H9 (cell line): ENCODE data around the gene RUSF1. TPM values are rescaled to one million over a fixed set of nuclear protein-coding genes. Genes with fewer than 3 reads are reported as not detected.
A peak's percentile ranks its signal among the peaks of the same experiment; 100 is the strongest.

ENCODE experiments used
- DNase-seq: peaks from one replicate; pipeline ENCODE4 v3.0.0-alpha.2; 2017
- H2AFZ ChIP-seq: one replicate; pipeline ENCODE4 v1.6.1; 2013; ENCODE audit warnings: mild to moderate bottlenecking, low read length, control low read depth, moderate library complexity
- H2AK5ac ChIP-seq: 2 replicates; pipeline ENCODE4 v1.6.1; 2013; ENCODE audit warnings: low read length, control low read depth, mixed read lengths; ENCODE audit not compliant: insufficient read length
- H2BK120ac ChIP-seq: one replicate; pipeline ENCODE4 v1.6.1; 2013; ENCODE audit warnings: low read depth, mild to moderate bottlenecking, low read length, control low read depth, inconsistent platforms; ENCODE audit not compliant: poor library complexity, severe bottlenecking
- H2BK12ac ChIP-seq: 2 replicates; pipeline ENCODE4 v1.6.1; 2013; ENCODE audit warnings: low read length, control low read depth, mixed read lengths, low read depth; ENCODE audit not compliant: insufficient read length
- H2BK15ac ChIP-seq: 2 replicates; pipeline ENCODE4 v1.6.1; 2013; ENCODE audit warnings: low read depth, low read length, control low read depth
- H2BK20ac ChIP-seq: one replicate; pipeline ENCODE4 v1.6.1; 2013; ENCODE audit warnings: low read depth, mild to moderate bottlenecking, low read length, control low read depth, inconsistent platforms; ENCODE audit not compliant: poor library complexity, severe bottlenecking
- H2BK5ac ChIP-seq: 2 replicates; pipeline ENCODE4 v1.6.1; 2013; ENCODE audit warnings: low read length, control low read depth, mixed read lengths; ENCODE audit not compliant: insufficient read length
- H3K14ac ChIP-seq: 2 replicates; pipeline ENCODE4 v1.6.1; 2013; ENCODE audit warnings: low read length, control low read depth; ENCODE audit not compliant: insufficient read depth
- H3K18ac ChIP-seq: 2 replicates; pipeline ENCODE4 v1.6.1; 2013; ENCODE audit warnings: low read depth, mild to moderate bottlenecking, mixed read lengths, low read length, control low read depth; ENCODE audit not compliant: insufficient read length
- H3K23ac ChIP-seq: 2 replicates; pipeline ENCODE4 v1.6.1; 2013; ENCODE audit warnings: low read length, control low read depth, mixed read lengths, low read depth; ENCODE audit not compliant: insufficient read length
- H3K23me2 ChIP-seq: 2 replicates; pipeline ENCODE4 v1.6.1; 2013; ENCODE audit warnings: low read depth, mild to moderate bottlenecking, mixed read lengths, low read length, control low read depth; ENCODE audit not compliant: insufficient read length, poor library complexity, severe bottlenecking
- H3K27ac ChIP-seq: 2 replicates; pipeline ENCODE4 v1.5.1; 2013; ENCODE audit warnings: low read length, control low read depth, mixed read lengths, low read depth; ENCODE audit not compliant: insufficient read length
- H3K27me3 ChIP-seq: 2 replicates; pipeline ENCODE4 v1.6.1; 2013; ENCODE audit warnings: low read length, control low read depth, inconsistent platforms; ENCODE audit not compliant: insufficient read depth
- H3K4ac ChIP-seq: 2 replicates; pipeline ENCODE4 v1.6.1; 2013; ENCODE audit warnings: low read depth, mild to moderate bottlenecking, control low read depth, inconsistent platforms, low read length, moderate library complexity
- H3K4me1 ChIP-seq: 2 replicates; pipeline ENCODE4 v1.6.1; 2013; ENCODE audit warnings: low read length, control low read depth, inconsistent platforms; ENCODE audit not compliant: insufficient read depth
- H3K4me2 ChIP-seq: 2 replicates; pipeline ENCODE4 v1.6.1; 2013; ENCODE audit warnings: low read length, control low read depth, mixed read lengths; ENCODE audit not compliant: insufficient read length, insufficient read depth
- H3K56ac ChIP-seq: 2 replicates; pipeline ENCODE4 v1.6.1; 2013; ENCODE audit warnings: low read depth, mild to moderate bottlenecking, mixed read lengths, low read length, control low read depth; ENCODE audit not compliant: insufficient read length
- H3K79me1 ChIP-seq: 2 replicates; pipeline ENCODE4 v1.6.1; 2013; ENCODE audit warnings: low read depth, mild to moderate bottlenecking, moderate library complexity, low read length, control low read depth, inconsistent platforms; ENCODE audit not compliant: insufficient read depth, poor library complexity, severe bottlenecking
- H3K79me2 ChIP-seq: 2 replicates; pipeline ENCODE4 v1.6.1; 2013; ENCODE audit warnings: low read length, control low read depth, inconsistent platforms; ENCODE audit not compliant: insufficient read depth
- H3K9ac ChIP-seq: 2 replicates; pipeline ENCODE4 v1.6.1; 2013; ENCODE audit warnings: low read length, control low read depth, mixed read lengths; ENCODE audit not compliant: insufficient read length; ENCODE audit errors: extremely low read depth
- H3K9me3 ChIP-seq: one replicate; pipeline ENCODE4 v1.6.1; 2013; ENCODE audit warnings: low read depth, low read length, inconsistent platforms; ENCODE audit not compliant: control insufficient read depth
- H3T11ph ChIP-seq: one replicate; pipeline ENCODE4 v1.6.1; 2013; ENCODE audit warnings: mild to moderate bottlenecking, low read length, control low read depth, inconsistent platforms
- H4K20me1 ChIP-seq: one replicate; pipeline ENCODE4 v1.6.1; 2013; ENCODE audit not compliant: control insufficient read depth, insufficient read length, insufficient read depth
- H4K5ac ChIP-seq: 2 replicates; pipeline ENCODE4 v1.6.1; 2013; ENCODE audit warnings: low read depth, mild to moderate bottlenecking, mixed read lengths, low read length, control low read depth; ENCODE audit not compliant: insufficient read length
- H4K8ac ChIP-seq: replicated peaks from 2 replicates; pipeline ENCODE4 v1.6.1; 2013; ENCODE audit warnings: low read length, control low read depth, mixed read lengths, low read depth; ENCODE audit not compliant: insufficient read length
- H4K91ac ChIP-seq: 2 replicates; pipeline ENCODE4 v1.6.1; 2013; ENCODE audit warnings: low read depth, mild to moderate bottlenecking, moderate library complexity, mixed read lengths, low read length, control low read depth; ENCODE audit not compliant: insufficient read length
- H3K27ac Mint-ChIP-seq, 3 experiments: 2 replicates in 2 of 3; 3 replicates in 1 of 3; pipeline ENCODE4 v1.8.0; 2020 to 2021; ENCODE audit warnings: mixed read lengths in 3 of 3, mild to moderate bottlenecking in 1 of 3, moderate library complexity in 1 of 3
- H3K27me3 Mint-ChIP-seq: 2 replicates; pipeline ENCODE4 v1.8.0; 2021; ENCODE audit warnings: low read depth, mild to moderate bottlenecking, moderate library complexity, mixed read lengths
- H3K36me3 Mint-ChIP-seq, 3 experiments: 2 replicates in 2 of 3; 3 replicates in 1 of 3; pipeline ENCODE4 v1.8.0; 2020 to 2021; ENCODE audit warnings: low read depth in 3 of 3, mixed read lengths in 3 of 3; ENCODE audit not compliant: insufficient read depth in 1 of 3
- H3K4me1 Mint-ChIP-seq, 2 experiments: 2 replicates each; pipeline ENCODE4 v1.8.0; 2020; ENCODE audit warnings: mixed read lengths in 2 of 2
- H3K4me3 Mint-ChIP-seq, 2 experiments: 2 replicates in 1 of 2; 3 replicates in 1 of 2; pipeline ENCODE4 v1.8.0; 2020 to 2021; ENCODE audit warnings: mild to moderate bottlenecking in 2 of 2, mixed read lengths in 2 of 2, moderate library complexity in 1 of 2
- H3K9me3 Mint-ChIP-seq, 2 experiments: 2 replicates in 1 of 2; 3 replicates in 1 of 2; pipeline ENCODE4 v1.8.0; 2020; ENCODE audit warnings: mild to moderate bottlenecking in 2 of 2, mixed read lengths in 2 of 2, moderate library complexity in 1 of 2
- CTCF ChIP-seq: fragments of 200-600 bp; sonication (generic); conservative IDR thresholded peaks from 3 replicates; pipeline ENCODE4 v1.8.0; 2021; ENCODE audit warnings: antibody characterized with exemption, mild to moderate bottlenecking
- WGBS: extraction: QIAGEN DNeasy Blood & Tissue Kit; methylation state at CpG from one replicate; pipeline ENCODE4 v1.1.7; 2013; ENCODE audit warnings: missing lambda C conversion rate, low lambda C conversion rate, mixed read lengths; ENCODE audit not compliant: insufficient read length; ENCODE audit errors: extremely low coverage; 5-methylcytosine and 5-hydroxymethylcytosine counted together
- total RNA-seq: library from RNA; stranded (reverse); gene quantifications from 2 replicates; pipeline ENCODE4 v1.2.1, GENCODE V29; 2021

Gene RUSF1
- total RNA-seq, 1 experiment from 2014 or later, result 33.4 TPM

GRCh38 chr16:31461201-31461920, 46.8 kb downstream of the RUSF1 start:
- Histone ChIP-seq H4K5ac (no peak overlapping the region), H2AK5ac (no peak overlapping the region), H3T11ph (no peak overlapping the region), H3K79me2 (no peaks in the 10 kb centered on the region; the same call in 1 of the 2 replicates), H2BK12ac (no peak overlapping the region), H3K23me2 (peaks cover 8% of the 10 kb centered on the region), H3K79me1 (peaks cover 4% of the 10 kb centered on the region), H3K4me2 (no peak overlapping the region), H3K27ac (no peak overlapping the region), H3K27me3 (no peaks in the 10 kb centered on the region), H2BK15ac (no peak overlapping the region), H2AFZ (no peak overlapping the region), H3K56ac (no peak overlapping the region), H4K91ac (no peak overlapping the region), H3K23ac (no peak overlapping the region), H3K14ac (no peak overlapping the region), H3K18ac (no peak overlapping the region), H3K4me1 (no peaks in the 10 kb centered on the region), H2BK5ac (no peak overlapping the region), H2BK20ac (no peak overlapping the region), H3K4ac (no peak overlapping the region), H4K8ac (no peak overlapping the region), H4K20me1 (no peaks in the 10 kb centered on the region), H2BK120ac (no peak overlapping the region), H3K9me3 (no peaks in the 10 kb centered on the region), H3K9ac (no peak overlapping the region)
- no peak overlapping the region for H3K27ac Mint-ChIP-seq
- TF ChIP-seq CTCF, result no peak
- peaks cover 2 to 26% (median 26%) of the 10 kb centered on the region in 3 experiments; a peak in 6 of 7 replicates for H3K36me3 Mint-ChIP-seq
- peaks cover 11 to 12% of the 10 kb centered on the region in 2 experiments for H3K4me1 Mint-ChIP-seq
- DNase-seq, result no peak
- H3K9me3 Mint-ChIP-seq, result peaks cover 0 to 2% of the 10 kb centered on the region in 2 experiments; a peak in 1 of 5 replicates
- H3K4me3 Mint-ChIP-seq, result peak overlapping the region in 1 of 2 experiments; percentile 39; a peak in 4 of 5 replicates
- WGBS, result no CpG with 5 or more reads among the region's 10 CpGs
- H3K27me3 Mint-ChIP-seq, result no peaks in the 10 kb centered on the region
